AML-193 (cell line): ENCODE data around the gene NABP2.
A peak's percentile ranks its signal among the peaks of the same experiment; 100 is the strongest.
"Not testable (repeated sequence)": the region's sequence is repeated elsewhere in the genome, so short reads cannot be mapped to it uniquely, and the experiment has no call there.

ENCODE experiments used
- DNase-seq, 2 experiments: peaks; one replicate each; lab custom pipeline; 2025; lab: John Stamatoyannopoulos, UW

Gene NABP2

GRCh38 chr12:56244494-56244893, 20.4 kb downstream of the NABP2 start:
- DNase-seq: no peak

GRCh38 chr12:56247923-56248322, 23.8 kb downstream of the NABP2 start:
- DNase-seq: no peak

GRCh38 chr12:56248711-56249110, 24.6 kb downstream of the NABP2 start:
- DNase-seq: no peak

DNA sequence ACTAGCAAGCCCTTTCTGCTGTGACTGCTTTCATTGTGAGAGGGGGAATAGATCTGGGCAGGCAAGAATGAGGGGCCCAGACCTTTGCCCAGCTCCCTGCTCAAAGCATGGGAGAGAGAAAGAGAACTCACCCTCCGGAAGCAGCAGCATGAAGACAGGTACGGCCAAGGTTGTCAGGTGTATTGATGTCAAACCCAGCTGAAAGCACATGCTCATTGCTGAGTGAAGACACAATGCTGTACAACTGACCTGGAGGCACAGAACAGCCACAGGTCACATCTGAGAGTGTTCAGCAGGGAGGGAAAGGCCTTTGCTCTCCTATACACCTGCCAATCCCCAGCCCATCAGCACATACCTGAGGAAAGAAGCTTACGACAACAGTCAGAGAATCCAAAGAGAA, 28.5 kb downstream of the NABP2 start:
- DNase-seq: no peak

DNA sequence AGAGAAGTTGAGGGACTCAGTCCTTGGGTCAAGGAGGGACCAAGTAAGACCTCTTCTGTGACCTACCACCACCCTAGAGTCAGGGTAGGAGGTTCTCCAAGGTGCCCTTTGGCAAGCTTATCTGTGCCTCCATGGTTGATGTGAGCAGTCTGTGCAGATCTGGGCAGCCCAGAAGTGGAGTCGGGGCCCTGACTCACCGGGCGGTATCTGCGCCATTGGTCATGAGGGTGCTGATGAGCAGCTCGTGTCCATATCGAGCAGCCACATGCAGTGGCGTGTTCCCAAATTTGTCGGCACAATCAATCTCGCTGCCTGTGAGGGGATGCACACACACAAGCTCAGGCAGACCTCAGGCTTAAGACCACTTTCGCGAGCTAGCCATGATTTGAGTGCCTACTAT, 28.9 kb downstream of the NABP2 start:
- no peak for DNase-seq

GRCh38 chr12:56255671-56256070, 31.5 kb downstream of the NABP2 start:
- DNase-seq: no peak

GRCh38 chr12:56256326-56256960, 32.3 kb downstream of the NABP2 start:
- no peak for DNase-seq

DNA sequence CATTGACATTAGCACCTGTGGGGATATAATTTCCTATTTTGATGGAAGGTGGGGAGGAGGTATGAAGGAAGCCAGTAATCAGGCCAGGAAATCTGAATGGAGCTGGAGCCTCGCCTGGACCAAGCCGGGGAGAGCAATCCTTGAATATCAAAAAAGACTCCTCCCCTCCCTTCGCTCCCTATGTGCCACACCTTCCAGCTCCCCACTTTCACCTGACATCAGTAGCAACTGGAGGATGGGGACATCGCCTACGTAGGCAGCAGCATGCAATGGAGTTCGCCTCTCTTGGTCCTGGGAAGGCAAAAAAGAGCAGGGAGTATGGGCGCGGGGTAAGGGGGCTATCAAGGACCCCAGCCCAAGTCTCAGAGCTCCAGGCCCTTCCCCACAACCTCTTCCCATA, 32.9 kb downstream of the NABP2 start:
- DNase-seq: no peak

DNA sequence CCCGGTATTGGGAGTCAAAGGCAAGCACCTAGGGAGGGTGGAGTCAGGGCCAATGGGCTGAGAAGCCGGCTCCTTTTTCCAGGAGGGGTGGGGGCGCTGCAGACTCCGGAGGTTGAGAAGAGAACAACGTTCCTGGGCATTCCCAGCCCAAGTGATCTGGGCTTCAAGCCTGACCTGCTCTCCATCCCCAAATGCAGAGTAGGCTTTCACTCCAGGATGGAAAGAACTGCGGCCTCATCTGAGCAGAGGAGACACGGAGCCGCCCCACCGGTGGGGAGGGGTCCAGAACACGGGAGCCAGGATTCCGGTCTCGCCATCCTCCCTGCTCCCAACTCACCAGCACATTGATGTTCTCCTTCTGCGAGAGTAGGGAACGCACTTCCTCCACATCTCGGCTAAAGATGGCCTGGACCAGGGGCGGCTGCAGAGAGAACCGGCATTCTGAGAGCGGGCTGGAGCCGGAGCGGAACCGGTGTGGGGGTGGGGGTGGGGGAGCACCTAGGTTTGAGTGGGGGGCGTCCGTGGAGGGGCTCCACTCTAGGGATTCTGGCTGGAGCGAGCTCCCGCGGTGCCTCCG, 33.4 kb downstream of the NABP2 start:
- DNase-seq: no peak

- DNase-seq: peak; percentile 55 to 61
These were observed 34.1 kb downstream of the NABP2 start, which contains the start of gene ANKRD52 for GRCh38 chr12:56258068-56258819. Gene ANKRD52 (minus strand): TSS chr12:56258384. CDS start chr12:56258269, 115 bp downstream.

DNA sequence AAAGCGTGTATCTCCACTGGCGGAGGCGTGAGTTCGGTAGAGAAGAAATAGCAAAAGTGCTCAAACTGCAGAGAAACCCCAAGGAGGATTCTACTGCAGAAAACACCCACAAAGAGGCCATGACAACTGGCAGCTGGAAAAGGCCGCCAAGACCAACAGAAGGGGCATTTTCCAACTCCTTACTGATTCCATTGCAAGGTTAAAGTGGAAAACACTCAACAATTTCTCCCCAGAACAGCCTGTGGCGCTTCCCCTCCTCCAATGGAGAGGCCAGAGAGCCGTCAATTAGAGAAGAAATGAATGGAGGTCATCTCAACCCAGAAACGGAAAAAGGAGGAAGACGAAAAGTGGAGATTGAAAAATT, 34.7 kb downstream of the NABP2 start:
- peak in 1 of 2 experiments; percentile 19 for DNase-seq

- no peak for DNase-seq
These were observed 36.2 kb downstream of the NABP2 start for GRCh38 chr12:56260380-56260779.

- no peak for DNase-seq
These were observed 36.8 kb downstream of the NABP2 start for GRCh38 chr12:56260921-56261320.

DNA sequence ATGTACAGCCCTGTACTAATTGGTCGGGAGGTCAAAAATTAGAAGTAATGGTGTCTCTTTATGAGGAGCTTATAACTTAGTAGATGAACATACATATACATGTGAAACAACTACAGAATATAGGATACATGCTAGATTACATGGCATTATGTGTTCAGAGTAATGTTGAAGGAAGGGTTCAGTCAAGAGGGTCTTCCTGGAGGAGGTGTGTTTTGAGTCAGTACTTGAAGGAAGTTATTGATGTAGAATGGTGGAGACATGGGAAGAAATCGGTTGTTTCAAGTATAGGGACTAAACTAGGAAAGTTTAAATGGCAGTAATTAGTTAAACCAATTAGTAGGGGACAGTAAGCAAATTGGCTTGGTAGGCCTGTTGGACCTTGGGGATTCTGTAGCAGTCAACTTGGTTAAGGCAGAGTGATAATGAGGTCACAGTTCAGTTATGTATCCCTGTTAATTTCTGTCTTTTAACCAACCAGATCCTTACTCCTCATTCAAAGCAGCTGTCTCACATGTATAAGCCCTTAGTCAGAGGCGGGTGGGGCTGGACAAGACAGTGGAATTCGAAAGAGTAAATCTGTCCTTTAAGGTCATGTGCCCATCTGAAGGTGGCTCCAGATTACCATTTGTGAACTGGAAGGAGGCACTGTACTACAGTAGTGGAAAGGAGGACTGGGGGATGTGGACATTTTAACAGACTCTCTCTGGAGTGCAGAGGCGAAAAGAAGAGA, 37.5 kb downstream of the NABP2 start:
- no peak for DNase-seq

- DNase-seq: not testable (repeated sequence)
These were observed 38.8 kb downstream of the NABP2 start for GRCh38 chr12:56262955-56263354.

DNA sequence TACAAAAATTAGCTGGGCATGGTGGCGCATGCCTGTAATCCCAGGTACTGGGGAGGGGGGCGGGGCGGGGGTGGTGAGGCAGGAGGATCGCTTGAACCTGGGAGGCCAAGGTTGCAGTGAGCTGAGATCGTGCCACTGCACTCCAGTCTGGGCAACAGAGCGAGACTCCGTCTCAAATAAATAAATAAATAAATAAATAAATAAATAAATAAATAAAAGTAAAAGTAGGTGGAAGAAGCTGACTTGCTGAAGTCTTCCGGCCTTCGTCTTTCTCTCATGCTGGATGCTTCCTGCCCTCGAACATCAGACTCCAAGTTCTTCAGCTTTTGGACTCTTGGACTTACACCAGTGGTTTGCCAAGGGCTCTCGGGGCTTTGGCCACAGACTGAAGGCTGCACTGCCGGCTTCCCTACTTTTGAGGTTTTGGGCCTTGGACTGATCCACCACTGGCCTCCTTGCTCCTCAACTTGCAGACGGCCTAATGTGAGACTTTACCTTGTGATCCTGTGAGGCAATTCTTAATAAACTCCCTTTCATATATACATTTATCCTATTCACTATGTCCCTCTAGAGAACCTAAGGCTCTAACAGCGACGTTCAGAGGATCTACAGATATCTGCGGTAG, 42.0 kb downstream of the NABP2 start:
- DNase-seq: not testable (repeated sequence)

- peak; percentile 72 to 84 for DNase-seq
These were observed 42.7 kb downstream of the NABP2 start, which contains the start of gene COQ10A for GRCh38 chr12:56266693-56267442. Gene COQ10A (plus strand): TSS chr12:56266942. CDS start chr12:56267119, 177 bp downstream.

- DNase-seq: no peak
These were observed 43.4 kb downstream of the NABP2 start for GRCh38 chr12:56267443-56268071.

DNA sequence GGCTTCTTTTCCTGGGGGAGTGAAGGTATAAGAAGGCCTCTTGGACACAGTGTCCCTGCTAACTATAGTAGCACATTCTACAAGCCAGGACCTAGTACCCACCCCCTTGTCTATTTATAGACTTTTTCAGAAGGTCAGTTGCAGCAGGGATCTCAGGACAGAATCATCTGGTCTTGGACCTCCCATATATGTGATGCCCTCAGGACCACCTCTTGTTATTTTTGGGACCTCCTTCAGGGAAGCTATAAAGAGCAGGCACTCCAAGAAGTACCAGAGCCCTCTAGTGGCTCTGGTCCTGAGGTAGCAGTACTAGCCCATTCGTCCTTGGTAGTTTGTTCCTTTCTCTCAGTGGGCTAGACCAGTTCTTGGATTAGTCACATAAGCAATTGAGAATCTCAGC, 46.9 kb downstream of the NABP2 start:
- DNase-seq: peak; percentile 13 to 31

- not testable (repeated sequence) for DNase-seq
These were observed 48.3 kb downstream of the NABP2 start for GRCh38 chr12:56272468-56272867.

GRCh38 chr12:56274299-56274698, 50.2 kb downstream of the NABP2 start:
- no peak for DNase-seq
